ENCODE measurements around the gene EVC2.
"Not testable (repeated sequence)": the region's sequence is repeated elsewhere in the genome, so short reads cannot be mapped to it uniquely, and the experiment has no call there.

Gene EVC2

DNA sequence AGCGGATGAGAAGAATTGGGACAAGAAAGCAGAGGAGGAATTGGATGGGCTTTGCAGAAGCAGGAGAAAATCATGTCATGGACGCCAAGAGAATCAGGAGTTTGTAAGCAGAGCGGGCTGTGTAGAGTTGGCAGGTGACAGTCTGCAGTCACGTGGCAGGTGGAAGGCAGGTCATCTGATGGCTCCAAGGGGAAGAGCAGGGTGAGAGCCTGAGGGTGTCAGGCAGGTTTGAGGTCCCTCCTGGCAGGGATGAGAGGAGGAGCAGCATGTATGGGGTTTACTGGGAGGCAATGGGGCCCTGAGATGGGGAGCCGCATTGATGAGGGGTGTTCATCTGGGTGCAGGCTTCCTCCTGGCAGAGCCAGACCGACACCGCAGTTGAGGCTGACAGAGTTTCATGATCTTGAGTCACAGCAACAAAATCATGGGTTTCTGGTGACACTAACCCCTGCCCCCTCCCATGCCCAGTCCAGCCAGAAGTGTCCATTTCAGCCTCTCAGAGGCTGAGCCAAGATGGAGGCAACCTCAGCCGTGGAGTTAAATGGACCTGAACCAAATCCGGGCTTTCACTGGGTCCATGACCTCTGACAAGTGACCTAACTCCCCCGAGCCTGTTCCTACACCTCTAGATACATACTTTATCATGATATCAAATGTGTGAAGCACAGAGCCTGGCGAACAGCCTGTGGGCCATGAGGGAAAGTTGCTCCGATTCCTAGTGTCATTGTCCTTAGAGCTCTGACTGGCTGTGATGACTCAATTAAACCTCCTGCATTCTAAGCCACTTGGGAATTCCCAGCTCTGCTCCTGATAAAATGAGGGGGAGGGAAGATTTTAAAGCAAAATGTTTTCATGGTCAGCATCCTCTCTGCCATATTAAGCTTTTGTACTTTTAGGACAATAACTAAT is 38.7 kb upstream of the EVC2 start:
- no peak for DNase-seq (ENCODE audit: low read depth, low spot score)

DNA sequence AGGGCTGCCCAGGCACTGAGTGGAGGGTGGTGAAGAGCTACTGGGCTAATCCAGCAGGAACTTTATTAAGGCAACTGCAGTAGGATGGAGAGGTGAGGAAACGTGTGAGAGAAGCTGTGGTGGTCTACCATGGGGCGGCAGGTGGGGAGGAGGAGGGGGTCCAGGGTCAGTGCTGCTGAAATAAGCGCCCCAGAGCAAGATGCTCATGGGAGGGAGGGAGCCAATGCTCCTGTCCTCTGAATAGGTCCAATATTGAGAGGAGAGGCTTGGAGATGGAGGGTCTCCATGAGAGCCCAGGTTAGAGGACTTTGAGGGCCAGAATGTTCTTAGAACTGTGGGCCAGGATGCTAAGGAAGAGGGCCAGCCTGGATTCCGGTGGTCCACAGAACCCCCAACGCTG is 37.9 kb upstream of the EVC2 start:
- DNase-seq (ENCODE audit: low read depth, low spot score): no peak

DNA sequence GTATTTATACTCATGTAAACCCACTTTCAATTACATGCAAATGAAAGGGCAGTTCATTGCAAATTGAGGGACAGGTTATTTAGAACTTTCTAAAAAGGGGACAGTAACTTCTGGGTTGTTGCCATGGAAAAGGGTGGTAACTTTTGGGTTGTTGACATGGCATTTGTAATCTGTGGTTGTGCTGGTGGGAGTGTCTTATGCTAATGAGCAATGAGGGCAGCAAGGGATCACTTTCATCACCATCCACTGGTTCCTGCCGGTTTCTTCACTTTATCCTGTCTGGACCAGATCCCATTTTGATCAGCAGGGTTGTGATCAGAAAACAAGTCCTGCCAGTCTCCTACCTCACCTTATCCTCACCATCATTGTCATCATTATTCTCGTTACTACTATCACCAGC is 34.6 kb upstream of the EVC2 start:
- no peak for DNase-seq (ENCODE audit: low read depth, low spot score)

DNA sequence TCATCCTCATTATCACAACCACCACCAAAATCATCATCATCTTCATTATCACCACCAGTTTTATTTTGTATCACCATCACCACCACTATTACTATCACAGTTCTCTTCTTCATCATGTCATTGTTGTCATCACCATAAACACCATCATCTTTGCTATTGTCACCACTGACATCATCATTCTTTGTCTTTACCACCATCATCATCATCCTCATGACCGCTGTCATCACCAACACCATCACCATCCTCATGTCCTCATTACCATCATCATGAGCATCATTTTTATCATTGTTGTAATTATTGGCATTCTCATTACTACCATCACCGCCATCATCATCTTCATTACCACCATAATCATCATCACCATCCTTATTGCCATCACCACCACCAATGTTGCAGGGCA is 34.0 kb upstream of the EVC2 start:
- DNase-seq (ENCODE audit: low read depth, low spot score): no peak

DNA sequence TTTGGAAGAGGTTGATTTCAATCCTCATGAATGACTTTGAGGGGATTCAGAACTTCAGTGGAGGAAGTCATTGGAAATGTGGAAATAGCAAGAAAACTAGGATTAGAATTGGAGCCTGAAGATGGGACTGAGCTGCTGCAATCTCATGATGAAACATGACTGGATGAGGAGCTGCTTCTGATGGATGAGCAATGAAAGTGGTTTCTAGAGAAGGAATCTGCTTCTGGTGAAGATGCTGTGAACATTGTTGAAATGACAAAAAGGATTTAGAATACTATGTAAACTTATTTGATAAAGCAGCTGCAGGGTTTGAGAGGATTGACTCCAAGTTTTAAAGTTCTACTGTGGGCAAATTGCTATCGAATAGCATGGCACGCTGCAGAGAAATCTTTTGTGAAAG is 29.7 kb upstream of the EVC2 start:
- DNase-seq (ENCODE audit: low read depth, low spot score): no peak

DNA sequence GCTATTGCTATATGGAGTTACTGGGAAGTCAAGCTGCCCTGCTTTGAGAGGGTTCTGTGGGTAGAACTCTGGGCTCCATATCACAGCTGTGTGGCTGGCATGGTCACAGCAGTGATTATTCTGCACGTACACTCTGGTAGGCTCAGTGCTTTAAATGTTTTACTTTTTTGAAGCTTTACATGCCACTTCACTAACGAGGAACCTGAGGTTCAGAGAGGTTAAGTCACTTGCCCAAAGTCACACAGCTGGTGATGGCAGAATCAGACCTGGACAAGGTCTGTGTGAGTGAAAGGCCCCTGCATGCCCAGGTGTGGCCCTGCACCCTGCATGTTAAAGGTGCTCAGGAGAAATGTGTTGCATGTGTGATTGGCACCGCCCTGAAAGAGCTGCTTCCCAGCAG is 27.1 kb upstream of the EVC2 start:
- no peak for DNase-seq (ENCODE audit: low read depth, low spot score)

DNA sequence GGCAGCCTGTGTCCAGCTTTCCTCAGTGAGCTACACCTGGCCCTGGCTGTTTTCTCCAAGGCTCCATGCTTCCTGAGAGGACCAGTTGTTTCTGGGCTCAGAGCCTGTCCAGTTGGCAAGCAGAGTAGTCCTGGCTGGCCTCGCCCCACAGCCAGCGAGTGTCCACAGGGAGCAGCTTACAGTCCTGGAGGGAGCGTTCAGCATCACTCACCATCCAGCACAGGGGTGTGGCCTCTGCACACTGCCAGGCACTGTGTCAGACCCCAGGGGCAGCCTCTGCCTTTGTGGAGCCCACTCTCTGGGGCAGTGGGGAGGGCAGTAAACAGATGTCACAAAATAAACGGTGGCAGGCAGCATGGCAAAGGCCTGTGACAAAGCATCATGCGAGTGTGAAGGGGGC is 26.5 kb upstream of the EVC2 start:
- no peak for DNase-seq (ENCODE audit: low read depth, low spot score)

DNA sequence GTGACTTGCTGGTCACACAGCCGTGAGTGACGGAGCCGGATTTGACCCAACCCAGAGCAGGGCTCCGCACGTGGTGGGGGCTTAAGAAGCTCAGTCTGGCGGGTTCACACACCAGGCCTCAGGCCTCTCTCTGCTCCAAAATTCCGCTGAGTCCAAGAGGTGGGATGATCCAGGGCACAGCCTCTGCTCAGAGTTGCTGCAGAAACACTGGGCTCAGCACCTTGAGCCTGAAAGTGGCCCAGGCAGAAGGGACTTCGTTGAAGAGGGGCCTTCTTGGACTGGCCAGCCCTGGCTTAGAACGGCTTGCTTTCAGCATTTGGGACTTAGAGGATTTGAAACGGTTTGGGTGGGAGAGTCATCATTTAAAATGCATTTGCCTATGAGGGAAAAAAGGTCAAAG is 23.8 kb upstream of the EVC2 start:
- no peak for DNase-seq (ENCODE audit: low read depth, low spot score)

DNA sequence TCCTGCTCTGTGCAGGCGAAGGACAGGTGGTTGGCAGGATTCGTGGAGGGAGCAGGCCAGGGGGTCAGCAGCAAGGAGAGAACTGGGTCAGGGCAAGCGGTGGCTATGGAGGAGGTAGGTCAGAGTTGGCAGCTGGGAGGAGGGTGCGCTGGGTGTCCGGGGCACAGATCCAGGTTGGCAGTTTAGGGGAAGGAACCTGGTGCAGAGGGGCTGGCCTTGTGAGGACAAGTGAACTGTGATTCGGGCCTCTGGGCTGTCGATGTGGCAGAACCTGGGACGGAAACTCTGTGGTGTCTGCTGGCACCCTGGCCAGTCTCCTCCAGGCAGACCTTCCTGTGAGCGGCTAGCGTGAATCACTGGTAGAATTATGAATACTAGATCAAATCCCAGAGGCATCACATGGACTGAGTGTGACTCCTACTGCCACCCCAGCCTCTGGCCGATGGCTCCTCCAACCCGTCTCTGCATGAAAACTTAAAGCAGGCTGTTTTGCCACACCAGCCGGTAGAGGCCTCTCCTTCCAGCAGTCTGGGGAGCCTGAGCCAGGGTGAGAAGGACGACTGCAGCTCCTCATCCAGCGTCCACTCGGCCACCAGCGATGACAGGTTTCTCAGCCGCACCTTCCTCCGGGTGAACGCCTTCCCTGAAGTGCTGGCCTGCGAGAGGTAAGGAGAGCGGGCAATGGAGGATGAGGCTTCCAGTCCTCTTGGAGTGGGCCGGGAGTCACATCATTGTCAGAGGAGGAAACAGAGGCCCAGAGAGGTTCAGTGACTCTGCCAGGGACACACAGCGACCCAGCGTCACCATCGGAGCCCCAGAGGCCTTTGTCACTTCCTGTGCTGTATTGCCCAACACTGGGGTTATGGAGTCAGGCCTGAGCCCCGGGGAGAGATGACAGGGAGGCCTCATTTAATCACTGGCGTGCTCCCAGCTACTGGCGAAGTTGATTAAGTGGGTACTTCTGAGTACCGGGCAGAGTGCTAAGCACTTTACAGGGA is 22.9 kb upstream of the EVC2 start:
- no peak for DNase-seq (ENCODE audit: low read depth, low spot score)

DNA sequence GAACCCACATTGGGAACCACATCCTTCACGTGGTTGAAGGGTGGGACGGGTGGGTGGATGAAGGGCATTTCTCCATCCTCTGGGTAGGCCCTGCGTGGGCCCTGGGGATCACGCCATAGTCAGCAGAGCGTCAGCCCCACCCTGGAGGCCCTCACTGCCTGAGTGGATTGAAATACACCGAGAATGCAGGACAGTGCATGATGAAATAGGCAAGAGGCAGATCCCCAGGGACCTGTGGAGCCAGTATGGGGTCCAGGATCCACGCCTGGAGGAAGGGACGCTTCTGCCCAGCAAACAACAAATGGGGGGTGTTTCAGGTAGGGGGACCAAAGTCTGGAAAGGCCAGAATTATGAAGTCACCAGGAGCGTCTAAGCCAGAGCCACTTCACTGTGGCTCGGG is 22.1 kb upstream of the EVC2 start:
- DNase-seq (ENCODE audit: low read depth, low spot score): no peak

DNA sequence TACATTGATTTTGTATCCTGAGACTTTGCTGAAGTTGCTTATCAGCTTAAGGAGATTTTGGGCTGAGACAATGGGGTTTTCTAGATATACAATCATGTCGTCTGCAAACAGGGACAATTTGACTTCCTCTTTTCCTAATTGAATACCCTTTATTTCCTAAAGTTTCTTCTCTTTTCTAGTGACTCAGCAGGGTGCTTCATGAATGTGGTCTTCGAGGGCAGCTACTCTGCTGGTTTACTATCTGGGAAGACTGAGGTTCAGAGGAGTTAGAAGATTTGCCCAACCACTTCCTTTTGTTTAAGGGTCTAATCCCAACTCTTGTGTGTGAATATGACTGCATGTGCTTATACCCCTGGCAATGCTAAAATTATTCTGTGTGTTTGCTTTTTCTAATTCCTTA is 20.1 kb upstream of the EVC2 start:
- not testable (repeated sequence) for DNase-seq (ENCODE audit: low read depth, low spot score)

DNA sequence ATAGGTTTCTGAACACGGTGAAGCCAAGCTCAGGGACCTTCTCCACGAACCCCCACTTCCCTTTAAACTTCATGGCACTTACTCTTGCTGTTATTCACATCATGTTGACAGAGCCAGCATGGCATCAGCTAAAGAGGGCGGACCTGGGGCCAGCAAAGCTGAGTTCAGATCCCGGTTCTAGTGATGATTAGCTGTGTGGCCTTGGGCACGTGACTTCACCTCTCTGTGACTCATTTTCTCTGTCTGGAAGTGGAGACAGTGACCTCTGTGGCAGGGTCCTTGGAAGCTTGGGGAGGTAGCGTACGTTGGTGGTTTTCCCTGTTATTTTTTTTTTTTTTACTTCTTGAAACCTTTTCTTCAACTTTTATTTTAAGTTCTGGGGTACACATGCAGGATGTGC is 16.0 kb upstream of the EVC2 start:
- no peak for DNase-seq (ENCODE audit: low read depth, low spot score)

DNA sequence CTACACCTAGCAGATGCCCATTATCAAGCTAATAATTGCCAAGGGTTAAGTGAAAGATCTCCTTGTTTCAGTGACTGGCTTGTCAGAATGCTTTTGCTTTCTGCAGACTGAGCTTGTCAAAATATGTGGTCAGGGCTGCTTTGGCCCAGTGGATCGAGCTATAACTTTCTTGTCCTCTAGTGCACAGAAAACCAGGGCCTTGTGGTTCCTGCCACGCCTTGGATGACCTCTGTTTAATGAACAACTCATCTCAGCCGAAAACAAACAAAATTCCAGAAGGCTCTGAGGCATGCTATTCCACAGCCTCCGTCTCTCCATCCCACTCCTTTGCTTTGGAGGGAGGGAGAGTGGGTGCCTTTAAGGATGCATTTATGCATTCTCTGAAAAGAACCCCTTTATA is 14.0 kb upstream of the EVC2 start:
- no peak for DNase-seq (ENCODE audit: low read depth, low spot score)

DNA sequence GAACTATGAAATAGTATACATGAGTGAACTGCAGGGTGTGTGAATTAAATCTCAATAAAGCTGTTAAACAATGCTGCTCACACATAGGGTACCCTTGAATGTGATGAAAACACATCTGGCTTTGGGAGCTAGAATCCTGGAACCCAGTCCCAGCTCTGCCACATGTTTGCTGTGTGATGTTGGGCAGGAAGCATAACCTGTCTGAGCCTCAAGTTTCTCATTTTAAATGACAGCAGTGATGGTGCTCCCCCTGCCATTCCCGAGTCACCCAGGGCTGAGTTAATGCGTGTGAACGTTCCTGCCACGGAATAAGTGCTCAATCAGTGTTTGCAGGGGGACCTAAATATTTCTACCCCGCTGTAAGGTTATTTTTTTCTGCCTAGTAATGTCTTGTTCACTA is 13.6 kb upstream of the EVC2 start:
- no peak for DNase-seq (ENCODE audit: low read depth, low spot score)

DNA sequence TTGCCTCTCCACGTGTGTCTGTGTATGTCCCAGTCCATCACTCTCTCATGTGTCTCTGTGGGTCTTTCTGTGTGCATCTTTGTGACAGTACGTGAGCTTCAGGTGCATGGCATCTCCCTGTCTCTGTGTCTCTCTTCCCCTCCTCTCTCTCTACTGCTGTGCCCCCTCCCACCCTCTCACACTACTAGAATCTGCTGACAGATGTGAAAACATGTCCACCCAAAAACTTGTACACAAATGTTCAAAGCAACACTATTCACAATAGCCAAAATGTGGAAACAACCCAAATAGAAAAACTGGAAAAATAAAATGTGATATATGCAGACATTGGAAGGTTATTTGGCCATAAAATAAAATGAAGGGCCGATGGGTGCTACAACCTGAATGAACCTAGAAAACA is 12.6 kb upstream of the EVC2 start:
- DNase-seq (ENCODE audit: low read depth, low spot score): no peak

DNA sequence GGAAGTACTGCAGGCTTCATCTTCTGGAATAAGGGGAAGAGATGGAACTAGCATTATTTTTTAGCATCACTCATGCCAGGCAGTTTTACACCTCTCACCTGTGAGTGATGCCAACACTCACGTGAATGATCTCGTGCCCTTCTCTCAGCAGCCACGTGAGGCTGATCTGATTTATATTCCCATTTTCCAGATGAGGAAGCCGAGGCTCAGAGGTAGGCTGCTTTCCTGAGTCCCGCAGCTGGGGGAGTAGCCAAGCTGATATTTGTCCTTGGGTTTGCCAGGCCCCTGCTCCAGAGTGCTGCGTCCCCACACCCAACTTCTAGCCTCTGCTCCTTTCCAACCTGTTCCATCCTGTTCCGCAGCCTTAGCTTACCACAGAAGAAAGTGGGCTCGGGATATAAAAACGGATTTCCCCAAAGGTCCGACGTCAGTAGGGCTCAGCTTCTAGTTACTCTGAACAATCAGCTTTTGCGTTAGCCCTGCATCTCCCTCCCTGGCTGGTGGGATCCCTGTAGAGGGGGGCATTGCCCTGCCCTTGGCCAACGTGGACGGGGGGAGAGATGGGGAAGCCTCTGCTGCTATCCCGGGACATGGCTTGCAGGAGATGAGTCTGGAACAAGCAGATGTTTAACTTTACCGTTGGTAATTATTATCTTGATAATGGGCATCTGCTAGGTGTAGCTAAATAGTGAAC is 11.9 kb upstream of the EVC2 start:
- DNase-seq (ENCODE audit: low read depth, low spot score): no peak

DNA sequence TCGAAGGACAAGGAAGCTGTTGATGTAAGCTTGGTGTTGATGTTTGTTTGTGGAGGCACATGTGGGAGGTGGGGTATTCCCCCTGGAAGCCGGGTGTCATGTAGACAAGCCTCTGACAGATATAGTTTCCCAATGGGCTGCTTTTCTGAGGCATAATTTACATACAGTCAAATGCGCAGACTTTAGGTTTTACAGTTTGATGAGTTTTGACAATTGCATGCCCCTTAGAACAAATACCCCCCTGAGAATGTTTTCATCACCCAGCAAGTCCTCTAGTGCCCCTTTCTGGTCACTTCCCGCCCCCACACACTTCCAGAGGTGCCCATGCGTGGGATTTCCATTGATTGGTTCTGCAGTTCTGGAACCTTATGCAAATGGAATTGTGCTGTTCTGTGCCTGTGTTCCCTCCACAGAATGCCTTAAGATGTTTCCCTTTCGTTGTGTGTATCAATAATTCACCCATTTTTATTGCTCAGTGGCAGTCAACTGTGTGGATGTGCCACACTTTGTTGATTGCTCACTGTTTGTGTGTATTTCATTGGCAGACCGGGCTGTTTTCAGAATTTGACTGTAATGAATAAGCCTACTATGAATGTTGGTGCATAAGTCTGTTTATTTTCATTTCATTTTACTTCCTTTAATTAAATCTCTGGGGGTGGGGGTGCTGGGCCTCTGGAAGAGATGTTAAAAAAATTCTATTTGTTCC is 11.1 kb upstream of the EVC2 start:
- DNase-seq (ENCODE audit: low read depth, low spot score): no peak

DNA sequence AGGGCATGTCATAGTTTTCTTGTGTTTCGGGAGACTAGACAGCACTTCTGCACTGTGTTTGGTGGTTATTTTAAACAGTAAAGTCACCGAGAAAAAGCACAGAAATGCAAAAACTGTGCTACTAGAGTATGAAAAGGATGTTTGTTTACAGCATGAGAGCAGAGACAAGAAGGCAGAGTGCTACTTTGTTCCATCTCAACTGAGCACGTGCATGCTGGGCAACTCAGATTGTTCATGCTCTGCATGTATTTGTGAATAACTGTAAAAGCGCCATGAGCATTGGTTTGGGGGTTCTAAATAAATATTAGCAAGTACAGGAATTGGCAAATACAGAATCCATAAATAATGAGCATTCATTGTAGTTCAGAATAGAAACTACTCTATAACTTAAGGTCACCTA is 10.1 kb upstream of the EVC2 start:
- DNase-seq (ENCODE audit: low read depth, low spot score): no peak

DNA sequence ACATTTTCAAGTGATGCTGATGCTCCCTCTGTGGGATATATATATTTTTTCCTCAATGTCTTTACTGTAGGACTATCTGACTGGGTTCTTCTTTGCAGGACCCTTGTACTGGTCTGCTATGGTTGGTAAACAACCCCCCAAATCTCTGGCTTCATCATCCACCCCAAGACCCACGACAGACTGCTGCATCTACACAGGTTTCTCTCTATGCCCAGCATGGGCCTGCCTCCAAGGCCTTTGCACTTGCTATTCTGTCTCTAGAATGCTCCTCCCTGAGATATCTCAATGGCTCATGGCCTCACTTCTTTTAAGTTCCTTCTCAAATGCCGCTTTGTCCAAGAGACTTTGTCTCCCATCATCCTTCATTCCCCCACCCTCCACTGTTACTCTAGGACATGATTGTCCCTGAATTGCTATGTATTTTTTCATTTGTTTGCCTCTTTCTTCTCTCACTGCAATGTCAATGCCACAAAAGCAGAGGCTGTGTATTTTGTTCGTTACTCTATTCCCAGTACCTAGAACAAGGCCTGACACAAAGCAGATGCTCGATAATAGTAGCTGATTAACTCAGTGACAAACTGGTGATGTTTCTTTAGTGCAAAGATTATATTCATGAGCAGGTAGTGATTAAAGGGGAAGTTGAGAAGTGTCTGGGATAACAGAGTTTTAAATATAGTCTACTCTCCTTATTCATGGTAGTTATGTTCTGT is 9.2 kb upstream of the EVC2 start:
- no peak for DNase-seq (ENCODE audit: low read depth, low spot score)

DNA sequence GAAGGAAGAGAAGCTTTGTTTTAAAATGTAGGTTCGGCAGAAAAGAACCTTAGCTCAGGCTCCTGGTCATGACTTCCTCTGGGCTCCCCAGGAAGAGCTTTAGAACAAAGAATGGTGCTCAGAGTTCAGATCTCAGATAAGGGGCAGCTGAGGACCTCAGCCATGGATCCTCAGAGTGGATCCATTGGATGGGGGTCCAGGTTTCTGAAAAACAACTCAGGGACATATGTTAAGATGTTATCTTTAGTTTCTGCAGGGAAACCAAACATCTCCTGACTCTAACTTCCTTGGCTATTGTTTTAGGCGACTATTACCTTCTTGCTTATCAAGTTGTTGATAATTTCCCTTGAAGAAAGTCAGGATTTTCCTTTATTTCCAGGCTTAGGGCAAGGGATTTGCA is 8.0 kb upstream of the EVC2 start:
- no peak for DNase-seq (ENCODE audit: low read depth, low spot score)

DNA sequence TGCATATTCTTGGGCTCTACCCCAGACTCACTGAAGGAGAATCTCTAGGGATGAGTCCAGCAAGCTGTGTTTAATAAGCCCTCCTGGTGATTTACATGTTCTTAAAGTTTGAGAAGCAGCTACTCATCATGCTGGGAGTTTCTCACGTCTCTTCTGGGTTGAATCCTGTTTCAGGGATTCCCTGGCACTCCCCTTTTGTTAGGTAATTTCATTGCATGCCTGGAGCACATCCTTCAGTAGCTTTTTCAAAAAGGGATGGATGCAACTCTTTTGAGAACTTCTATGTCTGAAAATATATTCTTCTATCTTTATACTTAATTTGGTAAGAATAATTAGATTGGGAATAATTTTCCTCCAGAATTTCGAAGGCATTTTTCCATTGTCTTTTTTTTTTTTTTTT is 7.0 kb upstream of the EVC2 start:
- DNase-seq (ENCODE audit: low read depth, low spot score): no peak

Data from iPS DF 19.7 (cell line).